ENCODE data around the gene MED1.
"Not testable (repeated sequence)": the region's sequence is repeated elsewhere in the genome, so short reads cannot be mapped to it uniquely, and the experiment has no call there.

The MED1 gene

DNA sequence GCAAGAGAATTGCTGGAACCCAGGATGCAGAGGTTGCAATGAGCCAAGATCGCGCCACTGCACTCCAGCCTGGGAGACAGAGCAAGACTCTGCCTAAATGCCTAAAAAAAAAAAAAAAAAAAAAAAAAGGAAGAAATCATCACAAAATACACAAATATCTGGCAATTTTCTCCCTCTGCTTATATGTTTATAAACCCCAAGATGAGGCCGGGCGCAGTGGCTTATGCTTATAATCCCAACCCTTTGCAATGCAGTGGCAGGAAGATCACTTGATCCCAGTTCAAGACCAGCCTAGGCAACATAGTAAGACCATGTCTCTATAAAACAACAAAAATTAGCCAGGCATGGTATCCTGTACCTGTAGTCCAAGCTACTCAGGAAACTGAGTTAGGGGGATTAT is 21.5 kb downstream of the MED1 start:
- DNase-seq, result no peak

DNA sequence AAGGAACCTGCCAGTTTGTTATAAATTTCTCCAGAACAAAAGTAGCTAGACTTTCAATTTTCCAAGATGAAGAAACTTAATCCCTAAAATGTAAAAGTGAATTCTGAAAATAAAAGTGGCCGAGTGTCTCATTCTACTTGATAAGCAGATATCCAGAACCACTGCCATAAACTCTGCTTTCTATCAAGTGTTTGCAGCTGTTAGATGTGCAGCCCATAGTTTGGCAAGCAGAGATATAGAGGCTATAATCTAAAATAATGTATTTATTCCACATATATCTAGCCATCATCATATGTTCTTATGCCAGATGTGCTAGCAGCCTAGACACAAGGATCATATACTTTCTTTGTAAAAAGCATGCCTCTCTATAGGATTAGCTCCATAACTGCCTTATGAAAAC is 34.9 kb downstream of the MED1 start:
- no peak for DNase-seq

DNA sequence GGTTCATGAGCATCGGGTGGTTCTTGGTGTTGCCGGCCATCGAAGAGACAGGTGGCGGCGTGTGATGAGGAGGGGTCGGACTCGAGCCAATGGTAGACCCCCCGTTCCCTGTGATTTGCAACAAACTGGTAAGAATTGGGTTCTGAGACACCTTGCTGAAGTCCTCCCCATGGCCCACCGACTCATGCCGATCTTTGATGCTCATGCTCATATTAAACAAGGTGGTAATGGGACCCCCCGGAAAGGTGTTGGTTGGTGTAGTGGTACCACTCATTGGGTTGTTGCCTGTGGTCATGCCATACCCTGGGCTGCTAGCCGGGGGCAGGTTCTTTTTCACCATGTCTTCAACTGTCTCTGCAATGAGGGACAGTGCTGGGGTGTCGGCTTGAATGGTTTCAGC is 40.8 kb downstream of the MED1 start:
- no peak for DNase-seq

DNA sequence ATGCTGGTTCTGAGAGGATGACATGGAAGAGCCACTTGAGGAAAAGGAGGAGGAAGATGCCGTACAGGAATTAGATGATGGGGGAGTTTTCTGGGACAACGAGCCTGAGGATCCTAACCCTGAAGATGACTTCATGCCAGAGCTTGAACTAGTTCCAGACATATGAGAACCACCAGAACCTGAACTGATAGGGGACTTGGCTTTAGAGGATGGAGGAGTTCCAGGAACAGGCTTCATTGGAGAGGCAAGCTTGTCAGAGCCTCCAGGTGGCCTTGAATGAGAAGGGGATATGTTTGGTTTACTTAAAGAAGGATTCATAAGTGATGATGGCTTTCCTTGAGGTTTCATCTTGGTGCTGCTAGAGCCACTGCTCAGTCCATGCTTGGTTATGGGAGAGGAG is 42.7 kb downstream of the MED1 start:
- no peak for DNase-seq

DNA sequence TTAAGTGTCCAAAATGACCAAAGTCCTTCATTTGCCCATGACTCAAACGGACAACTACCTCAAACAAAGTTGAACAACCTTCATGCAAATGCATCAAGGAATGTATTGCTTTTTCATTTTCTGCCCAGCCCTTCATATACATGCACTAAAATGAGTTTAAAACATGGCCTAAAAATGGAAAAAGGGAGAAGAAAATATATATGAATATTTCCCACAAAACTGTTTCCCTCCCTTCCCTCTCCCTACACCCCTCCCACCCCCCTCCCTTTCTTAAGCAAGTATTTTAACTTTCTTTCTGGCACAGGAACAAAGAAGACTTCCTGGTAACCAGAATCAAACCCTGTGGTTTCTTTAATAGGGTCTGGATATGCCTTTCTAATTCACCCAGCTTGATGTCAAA is 44.1 kb downstream of the MED1 start:
- DNase-seq, result no peak

DNA sequence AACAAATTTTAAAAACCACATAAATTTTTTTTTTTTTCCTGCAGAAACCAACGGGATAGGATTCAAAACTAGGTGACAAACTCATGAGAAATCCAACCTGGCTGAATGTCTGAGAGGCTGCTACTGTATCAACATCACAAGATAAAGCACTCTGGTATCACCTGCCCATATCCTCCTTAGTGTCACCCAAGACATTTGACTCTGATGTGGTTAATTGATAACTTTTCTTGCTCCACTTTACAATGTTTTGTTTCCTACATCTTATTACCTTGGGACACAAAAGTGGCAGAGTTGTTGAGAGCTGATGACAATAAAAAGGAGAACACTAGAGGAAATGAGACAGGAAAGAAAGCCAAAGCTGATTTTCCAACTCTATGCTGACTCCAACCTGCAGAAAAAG is 45.6 kb downstream of the MED1 start:
- DNase-seq, result no peak

DNA sequence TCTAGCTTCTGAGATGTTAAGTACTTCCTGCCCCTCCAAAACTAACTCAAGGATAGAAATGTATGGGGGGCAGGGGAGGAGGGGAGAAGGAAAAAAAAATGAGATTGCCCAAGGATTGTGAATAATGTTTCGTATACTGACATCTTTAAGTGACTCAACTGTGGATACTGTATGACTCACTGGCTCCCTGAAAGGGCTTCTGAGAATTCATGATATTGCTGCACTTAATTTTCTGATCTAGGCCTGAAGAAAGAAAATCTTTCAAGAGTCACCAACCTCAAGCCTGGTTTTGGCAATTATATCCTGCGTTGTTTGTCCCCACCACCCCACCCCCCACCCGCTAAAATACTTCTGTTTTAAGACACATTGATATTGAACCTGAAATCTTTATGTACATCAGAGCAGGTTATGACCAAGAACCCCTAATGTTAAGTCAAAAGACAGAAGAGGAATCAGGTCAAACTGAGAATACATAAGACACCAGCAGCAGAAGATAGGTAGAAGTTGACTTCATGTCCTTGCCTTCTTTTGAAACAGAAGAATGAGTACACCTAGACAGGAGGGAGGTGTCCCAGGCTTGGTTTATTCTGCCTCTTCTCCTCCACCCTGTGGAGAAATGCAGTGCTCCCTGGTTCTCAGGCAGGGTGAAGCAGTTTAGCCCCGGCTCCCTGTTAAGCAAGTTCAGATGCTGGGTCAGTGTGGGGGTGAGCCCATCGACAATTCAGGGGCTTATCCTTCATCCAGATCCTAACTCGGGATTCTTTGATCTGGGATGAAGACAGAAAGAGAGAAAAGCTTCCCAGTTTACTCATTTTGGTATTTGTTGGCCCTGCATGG is 46.3 kb downstream of the MED1 start:
- DNase-seq, result no peak

DNA sequence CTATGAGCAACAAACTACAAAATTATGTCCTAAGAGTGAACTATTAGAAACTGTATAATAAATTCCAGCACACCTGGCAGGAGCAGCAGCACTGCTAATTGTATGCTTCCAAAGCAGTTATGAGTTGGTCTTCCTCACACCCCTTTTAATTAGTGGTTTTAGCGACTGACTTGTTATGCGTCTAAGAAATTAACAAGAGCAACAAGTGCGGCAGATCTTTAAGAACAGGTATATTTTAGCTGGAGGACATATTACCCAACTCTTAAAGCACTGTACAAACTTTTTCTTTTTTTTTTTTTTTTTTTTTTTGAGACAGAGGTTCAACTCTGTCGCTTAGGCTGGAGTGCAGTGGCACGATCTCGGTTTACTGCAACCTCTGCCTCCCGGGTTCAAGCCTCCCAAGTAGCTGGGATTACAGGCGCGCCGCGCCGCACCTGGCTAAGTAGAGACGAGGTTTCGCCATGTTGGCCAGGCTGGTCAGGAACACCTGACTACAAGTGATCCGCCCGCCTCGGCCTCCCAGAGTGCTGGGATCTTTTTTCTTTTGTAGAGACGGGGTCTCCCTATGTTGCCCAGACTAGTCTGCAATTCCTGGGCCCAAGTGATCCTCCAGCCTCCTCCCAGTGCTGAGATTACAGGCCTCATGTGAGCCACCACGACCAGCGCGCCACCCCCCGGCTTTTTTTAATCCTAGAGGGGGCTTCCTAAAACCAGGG is 48.0 kb downstream of the MED1 start:
- no peak for DNase-seq

DNA sequence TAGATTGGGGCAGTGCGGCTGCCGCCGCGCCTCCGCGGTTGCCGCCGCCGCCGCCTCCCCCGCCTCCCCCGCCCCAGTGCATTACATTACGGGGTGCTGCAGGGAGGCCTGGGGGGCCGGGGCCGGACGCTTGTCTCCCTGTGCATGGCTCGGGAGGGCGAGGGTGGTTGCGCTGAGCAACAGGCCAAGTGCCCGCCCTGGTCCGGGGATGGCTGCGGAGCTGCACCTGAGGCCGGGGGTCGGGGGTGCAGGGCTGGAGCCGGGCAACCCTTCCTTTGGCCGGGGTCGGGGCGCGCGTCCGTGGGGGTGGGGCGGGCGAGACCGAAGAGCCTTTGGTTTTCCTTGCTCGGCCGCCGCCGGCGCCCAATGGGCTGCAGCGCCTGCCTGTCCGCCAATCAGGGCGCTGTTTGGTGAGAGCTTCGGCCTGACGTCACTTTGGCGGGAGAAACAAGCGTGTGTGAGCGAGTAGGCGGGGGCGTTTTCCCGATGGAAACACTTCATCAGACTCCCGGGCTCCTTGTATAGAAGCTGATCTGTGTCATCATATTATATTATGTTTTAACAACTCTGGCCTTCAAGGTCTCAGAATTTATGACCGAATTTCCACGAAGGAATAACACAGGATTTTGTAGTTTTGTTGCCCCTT is 48.7 kb downstream of the MED1 start:
- peak; percentile 70 for DNase-seq

DNA sequence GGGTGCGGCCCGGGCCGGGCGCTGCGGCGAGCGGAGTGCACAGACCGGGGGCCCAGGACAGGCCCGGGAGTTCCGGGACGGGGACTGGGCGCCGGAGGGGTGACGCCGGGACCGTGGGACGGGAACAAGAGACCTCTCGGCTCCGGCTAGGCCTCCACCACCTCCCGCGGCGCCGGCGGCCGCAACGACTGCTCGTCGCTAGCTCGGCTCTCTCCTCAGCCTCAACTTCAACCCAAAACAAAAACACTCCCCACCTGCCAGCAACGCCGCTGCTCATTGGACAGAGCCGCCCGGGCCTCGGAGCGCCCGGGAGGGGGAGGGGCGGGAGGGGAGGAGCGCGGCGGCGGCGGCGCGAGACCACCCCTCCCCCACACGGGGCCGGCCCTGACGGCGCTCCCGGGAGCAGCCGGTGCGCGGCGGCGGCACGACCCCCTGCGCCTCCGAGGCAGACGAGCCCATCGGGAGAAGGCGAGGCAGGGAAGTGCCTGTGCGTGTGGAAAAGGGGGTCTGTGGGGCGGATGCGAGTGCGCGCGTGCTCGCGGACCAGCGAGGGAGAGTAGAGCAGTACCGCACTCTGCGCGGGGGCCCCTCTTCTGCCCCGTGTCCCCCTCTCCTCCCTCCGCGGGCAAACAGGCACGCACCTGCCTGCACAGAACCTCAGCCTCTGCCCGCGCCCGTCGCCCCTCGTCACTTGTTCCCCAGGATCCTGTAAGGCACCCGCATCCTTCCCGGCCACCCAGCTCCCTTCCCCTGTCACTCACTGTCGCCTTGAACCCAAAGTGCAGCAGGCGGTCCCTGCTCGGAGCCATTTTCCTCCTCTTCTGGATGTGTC is 49.4 kb downstream of the MED1 start, which contains the start of gene FBXL20:
TSS of gene FBXL20 (minus strand) at position 215 of the 832 bp plus-strand sequence. CDS start 224 bp downstream, outside the sequence.
- DNase-seq, result peak; percentile 84

DNA sequence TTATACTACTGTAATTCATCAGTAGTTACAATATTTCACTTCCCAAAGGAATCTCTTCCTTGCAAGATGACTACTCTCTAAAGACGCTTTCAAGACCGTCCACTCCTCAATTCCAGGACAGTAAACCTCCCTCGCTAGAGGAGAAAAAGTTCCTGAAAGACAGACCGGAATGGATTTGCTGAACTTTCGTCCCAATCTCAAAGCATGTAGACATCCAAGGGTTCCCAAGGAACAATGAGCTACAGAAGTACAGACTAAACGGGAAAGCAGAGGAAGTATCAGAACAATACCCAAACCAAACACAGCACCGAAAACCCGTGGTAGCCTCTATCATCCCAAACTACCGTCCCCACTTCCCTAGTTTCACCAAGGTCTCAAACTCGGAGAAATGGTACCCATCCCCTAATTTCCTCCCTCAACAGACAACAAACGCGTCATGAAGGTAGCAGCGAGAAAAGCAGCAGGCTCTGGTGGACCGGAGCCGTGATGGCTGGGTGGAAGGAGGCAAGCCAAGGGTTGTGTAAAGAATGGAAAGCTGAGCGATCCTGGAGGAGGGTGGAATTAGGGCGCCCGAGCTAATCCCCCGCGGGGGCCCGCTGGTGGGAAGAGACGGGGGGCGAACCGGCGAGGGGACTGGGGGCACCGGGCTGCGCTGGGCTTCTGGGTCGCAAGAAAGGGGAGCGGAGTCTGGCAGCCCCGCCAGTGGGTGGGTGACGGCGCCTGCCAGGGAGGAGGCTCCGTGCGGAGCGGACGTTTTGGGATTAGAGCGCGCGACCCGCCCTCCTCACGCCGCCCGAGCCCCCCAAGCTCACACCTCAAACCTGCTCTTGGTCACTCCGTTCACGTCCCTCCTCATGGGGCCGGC is 50.3 kb downstream of the MED1 start:
- DNase-seq, result no peak

DNA sequence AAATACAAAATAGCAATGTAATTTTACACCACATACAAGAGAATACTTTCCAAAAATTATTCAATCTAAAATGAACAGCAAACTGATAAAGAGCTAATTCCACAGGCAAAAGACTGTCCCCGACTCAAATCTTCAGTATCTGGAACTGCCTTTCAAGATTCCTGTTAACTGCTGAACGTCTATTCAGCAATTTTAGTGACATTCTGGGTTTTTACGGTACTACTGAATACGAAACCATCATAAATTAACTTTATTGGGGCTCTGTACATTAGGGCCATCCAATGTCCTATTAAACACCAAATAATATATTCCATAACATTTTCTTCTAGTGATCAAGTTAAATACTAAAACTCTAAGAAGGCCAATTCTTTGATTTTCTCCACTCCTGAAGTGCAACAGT is 51.3 kb downstream of the MED1 start:
- DNase-seq, result no peak

DNA sequence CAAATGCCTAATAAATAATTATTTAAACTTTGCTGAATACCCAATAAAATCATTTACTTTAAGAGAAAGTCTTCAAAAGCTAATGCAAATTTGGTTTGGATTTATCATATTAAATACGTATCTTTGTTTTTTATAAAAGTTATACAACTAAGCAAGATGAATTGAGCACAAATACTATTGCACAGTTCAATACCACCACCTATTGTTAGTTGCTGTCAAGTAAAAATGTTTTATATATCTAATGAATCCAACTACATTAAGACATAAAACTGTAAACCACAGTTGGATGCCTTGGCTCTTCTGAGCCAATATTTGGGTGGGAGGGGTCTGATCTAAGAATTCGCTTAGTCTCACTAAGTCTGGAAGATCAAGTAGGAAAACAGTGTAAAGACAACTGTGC is 57.3 kb downstream of the MED1 start:
- DNase-seq, result no peak

DNA sequence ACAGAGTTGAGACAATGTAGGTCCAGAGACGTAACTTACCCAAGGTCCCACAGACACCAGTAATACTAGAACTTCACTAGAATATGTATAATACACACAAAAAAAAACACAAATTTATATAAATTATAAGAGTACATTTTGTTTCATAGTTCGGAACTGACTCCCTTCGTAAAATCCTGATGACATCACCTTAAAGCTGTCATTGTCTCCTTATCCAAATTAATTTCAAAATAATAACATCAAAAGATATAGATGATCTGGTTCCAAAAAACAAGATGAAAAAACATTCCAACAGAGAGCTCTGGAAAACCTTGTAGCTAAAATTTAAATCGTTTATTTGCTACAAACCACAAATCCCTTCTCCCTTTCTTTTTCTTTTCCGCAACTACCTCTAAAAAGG is 59.6 kb downstream of the MED1 start:
- DNase-seq, result no peak

DNA sequence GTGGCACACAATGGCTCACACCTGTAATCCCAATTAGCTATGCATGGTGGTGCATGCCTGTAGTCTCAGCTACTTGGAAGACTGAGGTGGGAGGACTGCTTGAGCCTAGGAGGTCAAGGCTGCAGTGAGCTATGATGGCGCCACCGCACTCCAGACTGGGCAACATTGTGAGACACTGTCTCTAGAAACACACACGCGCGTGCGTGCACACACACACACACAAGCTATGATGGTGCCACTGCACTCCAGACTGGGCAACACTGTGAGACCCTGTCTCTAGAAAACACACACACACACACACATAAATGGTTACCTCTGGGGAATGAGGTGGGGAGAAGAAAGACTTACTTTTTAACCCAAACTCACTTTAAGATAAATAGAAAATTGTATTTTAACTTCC is 66.0 kb downstream of the MED1 start:
- DNase-seq, result no peak

DNA sequence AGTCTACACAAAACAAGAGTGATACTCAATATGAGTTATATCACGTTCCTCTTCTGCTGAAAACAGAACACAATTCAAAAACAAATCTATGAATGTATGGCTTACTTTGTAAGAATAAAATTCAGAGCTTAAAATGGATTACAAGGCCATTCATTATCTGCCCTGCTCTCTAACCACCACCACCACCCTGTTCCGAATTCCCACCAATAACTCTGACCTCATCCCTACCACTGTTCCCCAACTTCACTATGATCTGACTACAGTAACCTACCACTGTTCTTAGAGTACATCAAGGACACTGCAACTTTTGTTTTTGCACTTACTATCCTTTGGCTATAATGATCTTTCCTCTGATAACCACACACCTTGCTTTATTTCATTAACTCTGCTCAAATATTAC is 70.9 kb downstream of the MED1 start:
- DNase-seq, result no peak

DNA sequence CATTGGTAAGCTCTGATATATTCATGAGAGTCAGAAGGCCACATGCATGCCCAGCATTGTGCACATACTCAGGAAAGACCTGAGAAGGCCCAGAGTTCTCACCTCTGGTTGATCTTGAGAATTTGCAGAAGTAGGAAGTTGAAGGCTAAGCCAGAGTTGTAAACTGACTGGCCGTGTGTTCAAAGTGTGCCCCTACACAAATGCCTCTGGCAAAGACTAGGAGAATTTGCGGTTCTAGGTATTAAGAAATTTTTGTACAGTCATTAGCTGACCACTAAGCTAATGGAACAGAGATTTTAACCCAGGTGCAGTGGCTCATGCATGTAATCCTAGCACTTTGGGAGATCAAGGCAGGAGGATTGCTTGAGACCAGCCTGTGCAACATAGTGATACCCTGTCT is 74.6 kb downstream of the MED1 start:
- DNase-seq, result no peak

DNA sequence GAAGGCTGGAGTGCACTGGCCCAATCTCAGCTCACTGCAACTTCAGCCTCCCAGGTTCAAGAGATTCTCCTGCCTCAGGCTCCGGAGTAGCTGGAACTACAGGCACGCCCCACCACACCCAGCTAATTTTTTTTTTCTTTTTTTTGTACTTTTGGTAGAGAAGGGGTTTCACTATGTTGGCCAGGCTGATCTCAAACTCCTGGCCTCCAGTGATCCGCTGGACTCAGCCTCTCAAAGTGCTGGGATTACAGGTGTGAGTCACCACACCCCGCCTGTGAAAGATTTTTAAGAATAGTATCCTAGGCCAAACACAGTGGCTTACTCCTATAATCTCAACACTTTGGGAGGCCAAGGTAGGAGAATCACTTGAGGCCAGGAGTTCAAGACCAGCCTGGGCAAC is 83.3 kb downstream of the MED1 start:
- DNase-seq, result not testable (repeated sequence)

DNA sequence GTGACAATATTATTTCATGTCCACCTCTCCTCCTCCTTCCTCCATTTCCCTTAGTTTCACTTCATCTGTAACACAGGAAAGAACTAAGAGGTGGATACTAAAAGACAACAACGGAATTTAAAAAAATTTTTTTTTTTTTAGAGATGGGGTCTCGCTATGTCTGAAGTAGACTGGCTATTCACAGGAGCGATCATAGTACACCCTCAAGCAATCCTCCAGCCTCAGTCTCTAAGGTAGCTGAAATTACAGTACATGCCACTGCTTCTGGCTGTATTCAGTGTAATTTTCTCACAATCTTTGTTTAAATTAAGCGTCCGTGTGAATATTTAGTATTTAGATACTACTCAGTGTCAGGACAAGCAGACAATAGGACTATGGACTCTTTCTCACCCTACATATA is 85.2 kb downstream of the MED1 start:
- no peak for DNase-seq

DNA sequence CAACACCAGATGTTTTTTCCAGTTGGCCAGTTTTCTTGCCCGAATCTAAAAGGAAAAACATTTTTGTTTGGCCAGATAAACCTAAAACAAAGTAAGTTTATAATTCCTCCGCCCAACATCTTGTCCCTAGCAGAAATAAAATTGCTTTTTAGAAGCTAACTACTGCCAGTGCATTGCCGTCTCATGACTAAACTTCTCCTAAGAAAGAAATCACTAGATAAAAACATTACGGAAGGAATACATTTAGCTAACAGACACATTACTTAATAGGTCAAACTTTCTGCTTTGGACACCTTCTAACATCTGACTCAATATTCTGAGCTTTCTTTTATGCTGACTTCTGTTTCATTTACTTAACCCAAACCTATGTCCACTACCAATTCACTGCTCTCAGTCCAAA is 85.8 kb downstream of the MED1 start:
- DNase-seq, result no peak

DNA sequence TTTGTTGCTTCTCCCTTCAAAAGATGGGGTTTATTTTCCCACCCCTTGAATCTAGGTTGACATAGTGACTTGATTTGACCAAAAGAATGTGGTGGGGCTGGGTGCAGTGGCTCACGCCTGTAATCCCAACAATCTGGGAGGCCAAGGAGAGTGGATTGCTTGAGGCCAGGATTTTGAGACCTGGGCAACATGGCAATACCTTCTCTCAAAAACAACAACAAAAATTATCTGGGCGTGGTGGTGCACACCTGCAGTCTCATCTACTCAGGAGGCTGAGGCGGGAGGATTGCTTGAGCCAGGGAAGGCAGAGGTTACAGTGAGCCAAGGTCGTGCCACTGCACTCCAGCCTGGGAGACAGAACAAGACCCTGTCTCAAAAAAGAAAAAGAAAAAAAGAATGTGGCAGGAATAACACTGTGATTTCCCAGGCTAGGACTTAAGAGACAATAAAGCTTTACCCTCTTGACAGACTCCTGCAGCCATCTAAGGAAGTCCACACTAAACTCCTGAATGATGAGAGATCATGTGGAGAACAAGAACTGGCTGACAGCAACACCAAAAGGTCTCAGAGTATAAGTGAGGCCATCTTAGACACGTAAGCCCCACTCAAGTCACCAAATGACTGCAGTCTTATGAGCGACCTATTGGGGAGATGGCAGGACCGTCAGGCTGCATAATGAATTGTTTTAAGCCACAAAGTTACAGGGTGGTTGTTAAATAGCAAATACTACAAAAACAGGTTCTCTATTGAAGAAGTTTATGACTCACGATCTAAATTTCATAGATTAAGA is 86.6 kb downstream of the MED1 start:
- no peak for DNase-seq
